NCI-H1694 (cell line): ENCODE measurements around the gene C2CD4B.

Experiments
- DNase-seq: peaks from one replicate; lab custom pipeline; 2025; lab: John Stamatoyannopoulos, UW

Gene C2CD4B

GRCh38 chr15:62119227-62119864 lies 45.7 kb downstream of the C2CD4B start:
- DNase-seq: no peak

- no peak for DNase-seq
These were observed 46.4 kb downstream of the C2CD4B start for GRCh38 chr15:62118520-62119226.

GRCh38 chr15:62115847-62116246 lies 49.2 kb downstream of the C2CD4B start:
- DNase-seq: no peak
